Activated naive CD8-positive, alpha-beta T cell treated with anti-CD3 and anti-CD28 coated beads, Interleukin-2, amount 50 U/mL, for 16 hours (primary cell): ENCODE data around the gene FYTTD1.

Source experiments
- DNase-seq: peaks from one replicate; pipeline ENCODE4 v3.0.0-alpha.2; 2020; ENCODE audit warnings: low read depth, low spot score

FYTTD1 gene

GRCh38 chr3:197833930-197834715, 84.4 kb downstream of the FYTTD1 start:
- no peak for DNase-seq

- no peak for DNase-seq
Observed at GRCh38 chr3:197835509-197835908, 85.8 kb downstream of the FYTTD1 start.

GRCh38 chr3:197836244-197836643, 86.6 kb downstream of the FYTTD1 start:
- DNase-seq: no peak
